ENCODE data around the gene PTGDR.

Gene PTGDR

GRCh38 chr14:52267501-52268278, at the start of gene PTGDR:
PTGDR (plus strand) TSS chr14:52267698; CDS start chr14:52267815, 117 bp downstream.
- DNase-seq = no peak

DNA sequence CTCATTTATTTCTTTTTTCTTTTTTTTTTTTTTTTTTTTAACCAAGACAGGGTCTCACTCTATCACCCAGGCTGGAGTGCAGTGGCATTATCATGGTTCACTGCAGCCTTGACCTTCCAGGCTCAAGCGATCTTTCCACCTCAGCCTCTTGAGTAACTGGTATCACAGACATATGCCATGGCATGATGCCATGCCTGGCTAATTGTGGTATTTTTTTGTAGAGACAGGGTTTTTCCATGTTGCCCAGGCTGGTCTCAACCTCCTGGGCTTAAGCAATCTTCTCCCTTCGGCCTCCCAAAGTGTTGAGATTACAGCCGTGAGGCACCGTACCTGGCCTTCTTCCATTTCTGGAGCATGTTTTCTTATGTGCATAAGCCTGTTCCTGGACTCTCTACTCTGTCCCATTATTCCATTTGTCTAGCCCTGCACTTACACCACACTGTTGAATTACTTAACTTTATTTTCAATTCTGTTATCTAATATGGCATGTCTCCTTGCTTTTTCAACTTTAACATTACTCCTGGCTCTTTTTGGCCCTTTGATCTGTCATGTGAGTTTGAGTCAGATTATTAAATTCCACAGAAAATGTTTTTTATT, 47.9 kb upstream of the PTGDR start:
- no peak for DNase-seq

GRCh38 chr14:52220924-52221811, 46.3 kb upstream of the PTGDR start:
- DNase-seq = no peak

DNA sequence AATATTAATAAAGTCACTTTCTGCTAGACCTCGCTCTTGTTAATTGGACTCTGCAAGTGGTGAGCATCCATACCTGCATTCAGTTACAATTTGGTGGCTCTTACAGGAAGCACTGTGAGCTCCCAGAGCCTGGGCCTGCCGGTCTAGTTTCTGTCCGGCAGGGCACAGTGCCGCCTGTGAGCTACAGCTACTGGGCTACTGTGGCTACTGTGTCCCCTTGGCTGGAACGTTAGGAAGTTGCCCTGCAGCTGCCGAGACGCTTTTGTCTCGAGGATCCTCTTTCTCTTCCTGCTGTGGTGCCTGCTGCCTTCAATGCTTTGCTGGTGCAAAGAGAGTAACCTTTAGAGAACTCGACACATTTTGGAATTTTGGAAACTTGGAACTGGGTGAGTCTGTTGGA, 44.6 kb upstream of the PTGDR start:
- DNase-seq = no peak

DNA sequence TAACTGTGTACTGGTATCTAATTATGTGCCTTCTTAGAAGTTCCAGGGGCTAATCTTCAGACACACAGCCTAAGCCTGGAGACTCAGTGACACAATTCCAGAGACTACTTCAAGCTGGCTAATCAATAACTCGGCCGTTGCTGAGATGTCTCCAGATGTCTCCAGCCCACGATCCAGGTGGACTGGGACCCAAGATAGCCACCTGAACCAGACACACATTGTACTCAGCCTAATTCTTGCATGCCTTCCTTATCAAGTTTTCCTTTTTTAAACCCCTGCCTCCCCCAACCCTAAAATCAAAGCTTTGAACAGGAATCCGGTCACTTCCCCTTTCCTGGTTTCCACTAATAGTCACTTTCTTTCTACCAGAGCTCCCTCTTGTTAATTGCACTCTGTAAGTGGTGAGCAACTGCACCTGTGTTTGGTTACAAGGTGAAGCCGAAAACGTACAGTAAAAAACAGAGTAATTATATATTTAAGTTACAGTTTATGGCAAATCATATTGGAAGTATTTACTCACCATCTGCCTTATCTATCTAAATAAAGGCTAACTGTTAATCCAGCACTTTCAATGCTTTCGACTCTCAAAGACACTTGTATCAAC, 39.8 kb upstream of the PTGDR start:
- no peak for DNase-seq

DNA sequence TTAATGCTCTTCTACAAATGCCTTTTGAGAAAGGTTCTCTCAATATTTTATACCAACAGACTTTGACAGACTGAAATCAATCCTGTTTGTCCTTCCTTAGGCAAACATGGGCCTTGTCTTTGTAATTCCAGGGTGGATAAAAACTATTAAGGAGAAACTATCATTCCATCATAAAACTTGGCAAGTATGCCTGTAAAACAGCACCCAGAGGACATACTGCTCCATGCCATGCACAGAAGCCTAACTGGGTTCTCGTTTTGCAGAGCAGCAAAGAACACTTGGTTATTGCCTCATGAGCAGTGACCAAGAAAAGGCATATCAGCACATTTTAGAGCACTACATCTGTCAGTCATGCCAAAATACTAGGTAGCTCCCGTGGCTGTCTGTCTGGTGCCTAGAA, 33.8 kb upstream of the PTGDR start:
- no peak for DNase-seq

- no peak for DNase-seq
These were observed 32.1 kb upstream of the PTGDR start for GRCh38 chr14:52235434-52235833.

DNA sequence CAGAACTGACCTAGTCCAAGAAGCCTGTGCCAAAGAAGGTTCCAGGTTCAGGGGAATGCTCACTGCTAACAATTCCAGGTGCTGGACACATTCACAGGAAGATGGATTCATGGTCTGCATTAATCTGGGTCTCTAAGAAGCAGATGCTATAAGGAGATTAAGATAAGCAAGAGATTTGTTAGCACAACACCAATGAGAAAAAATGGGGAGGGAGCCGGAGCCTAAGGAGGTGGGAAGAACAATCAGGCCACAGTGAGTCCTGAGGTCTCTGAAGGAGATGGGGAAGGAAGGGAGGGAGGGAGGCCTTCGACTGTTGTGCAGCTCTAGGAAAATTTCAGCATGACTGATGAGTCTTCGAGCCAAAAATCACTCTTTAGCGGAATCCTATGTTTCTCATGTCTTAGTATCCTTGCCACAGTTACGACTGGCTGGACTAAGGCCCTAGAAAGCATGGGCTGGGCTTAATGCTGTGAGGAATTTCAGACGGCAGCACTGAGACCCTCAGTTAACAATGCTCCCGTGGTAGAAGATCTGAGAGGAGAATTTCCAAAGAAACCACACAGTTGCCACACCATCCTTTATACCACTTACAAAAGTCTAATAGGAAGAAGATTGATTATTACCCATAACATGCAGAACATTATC, 31.5 kb upstream of the PTGDR start:
- no peak for DNase-seq

- DNase-seq = no peak
These were observed 28.8 kb upstream of the PTGDR start for GRCh38 chr14:52238682-52239081.

DNA sequence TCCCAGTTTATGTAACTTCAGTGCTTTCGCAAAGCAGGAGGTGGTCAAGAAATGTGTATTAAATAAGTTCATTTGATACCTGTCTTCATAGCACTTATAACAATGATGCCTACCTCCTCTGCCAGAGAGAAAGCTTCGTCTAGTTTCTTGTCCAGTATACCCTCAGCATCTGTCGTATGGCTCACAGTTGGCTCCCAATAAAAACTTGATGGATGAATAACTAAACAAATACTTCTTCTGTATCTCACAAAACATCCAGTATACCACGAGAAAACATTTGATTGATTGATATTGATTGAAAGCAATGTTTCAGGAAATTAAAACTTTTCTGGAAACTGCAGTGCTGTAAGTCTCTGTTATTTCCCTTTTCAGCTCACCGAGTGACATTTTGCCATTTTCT, 26.9 kb upstream of the PTGDR start:
- DNase-seq = no peak

DNA sequence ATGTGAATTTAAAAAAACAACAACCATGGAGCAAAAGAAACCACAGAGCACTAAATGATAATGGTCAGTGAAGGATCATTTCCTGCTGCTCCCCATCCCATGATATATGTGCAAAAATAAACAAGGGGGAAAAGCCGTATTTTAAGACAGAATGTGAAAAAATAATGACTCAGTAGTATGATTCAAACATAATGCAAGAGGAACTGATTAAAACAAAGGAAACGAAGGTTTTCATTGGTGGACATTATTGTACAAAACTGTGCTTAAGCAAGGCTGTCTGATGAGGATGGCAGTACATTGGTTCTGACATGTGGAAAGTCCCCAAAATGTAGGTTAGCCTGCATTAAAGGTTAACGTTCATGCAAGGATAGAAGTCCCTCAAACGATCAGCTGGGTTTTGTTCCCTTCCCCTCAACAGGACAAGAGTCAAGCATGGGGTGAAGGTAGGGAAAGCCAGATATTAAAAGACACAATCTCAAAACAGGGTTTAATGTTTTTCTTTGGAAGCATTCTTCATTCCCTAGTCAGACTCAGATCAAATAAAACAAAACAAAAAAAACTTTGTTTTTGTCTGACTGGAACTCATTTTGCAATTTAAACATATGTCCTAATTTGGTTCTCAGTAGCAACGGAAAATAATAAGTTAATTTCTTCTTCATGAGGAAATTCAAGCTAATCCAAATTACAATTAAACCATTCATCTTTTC, 26.3 kb upstream of the PTGDR start:
- DNase-seq = no peak

- no peak for DNase-seq
These were observed 23.2 kb upstream of the PTGDR start for GRCh38 chr14:52244328-52244727.

DNA sequence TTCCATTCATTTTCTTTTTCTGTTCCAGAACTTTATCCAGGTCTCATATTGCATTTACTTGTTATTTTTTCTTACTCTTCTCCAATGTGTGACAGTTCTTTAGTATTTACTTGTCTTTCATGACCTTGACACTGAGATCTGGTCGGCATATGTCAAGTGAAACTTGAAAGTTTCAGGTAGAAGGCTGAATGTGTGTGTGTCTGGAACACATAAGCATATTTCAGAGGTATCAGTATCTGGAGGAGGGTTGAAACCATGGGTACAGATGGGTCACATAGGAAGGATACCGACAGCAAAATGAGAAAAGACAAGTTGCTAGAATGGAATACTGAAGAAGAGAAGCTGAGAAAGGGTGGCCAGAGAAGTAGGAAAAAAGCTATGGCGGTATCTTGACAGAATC, 22.5 kb upstream of the PTGDR start:
- DNase-seq = no peak

- DNase-seq = no peak
These were observed 19.4 kb upstream of the PTGDR start for GRCh38 chr14:52248057-52248456.

GRCh38 chr14:52251724-52252123, 15.8 kb upstream of the PTGDR start:
- no peak for DNase-seq

GRCh38 chr14:52253503-52253902, 14.0 kb upstream of the PTGDR start:
- DNase-seq = no peak

- no peak for DNase-seq
These were observed 13.4 kb upstream of the PTGDR start for GRCh38 chr14:52254086-52254485.

GRCh38 chr14:52258783-52259182, 8.7 kb upstream of the PTGDR start:
- DNase-seq = no peak

- no peak for DNase-seq
These were observed 8.1 kb upstream of the PTGDR start for GRCh38 chr14:52259434-52259833.

DNA sequence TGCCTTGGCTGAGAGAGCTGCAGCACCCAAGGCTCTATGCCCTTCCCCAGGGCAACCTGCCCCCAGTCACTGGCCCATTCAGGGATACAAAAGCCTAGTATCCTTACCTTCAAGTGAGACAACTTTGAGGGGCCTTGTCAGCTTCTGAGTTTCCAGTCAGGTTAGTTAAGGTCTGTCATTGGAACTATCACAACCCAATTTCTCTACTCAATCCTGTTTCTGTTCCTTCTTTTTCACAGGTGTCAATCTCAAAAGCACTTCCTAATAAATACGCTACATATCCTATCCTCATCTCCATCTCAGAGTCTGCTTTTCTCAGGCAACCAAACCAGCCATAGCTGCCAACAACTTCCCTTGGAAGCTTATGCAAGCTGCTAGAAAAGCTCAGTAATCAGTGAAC, 4.9 kb upstream of the PTGDR start:
- no peak for DNase-seq

DNA sequence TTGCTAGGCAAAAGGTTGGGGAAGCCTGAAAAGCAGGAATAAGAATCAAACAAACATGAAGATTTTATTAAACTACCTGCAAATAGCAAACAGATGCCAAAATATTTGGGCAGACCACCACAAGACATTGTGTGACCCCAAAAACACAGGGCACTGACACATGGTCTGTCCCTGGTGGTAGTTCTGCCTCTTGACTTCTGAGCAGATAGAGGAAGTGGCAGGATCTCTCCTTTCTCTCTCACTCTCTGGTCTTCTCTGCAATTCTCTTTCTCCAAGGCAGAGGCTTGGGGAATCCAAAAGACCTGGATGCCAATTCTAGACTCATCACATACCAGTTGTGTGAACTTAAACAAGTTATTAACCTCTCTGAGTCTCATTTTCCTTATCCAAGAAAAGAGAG, 4.3 kb upstream of the PTGDR start:
- DNase-seq = no peak

DNA sequence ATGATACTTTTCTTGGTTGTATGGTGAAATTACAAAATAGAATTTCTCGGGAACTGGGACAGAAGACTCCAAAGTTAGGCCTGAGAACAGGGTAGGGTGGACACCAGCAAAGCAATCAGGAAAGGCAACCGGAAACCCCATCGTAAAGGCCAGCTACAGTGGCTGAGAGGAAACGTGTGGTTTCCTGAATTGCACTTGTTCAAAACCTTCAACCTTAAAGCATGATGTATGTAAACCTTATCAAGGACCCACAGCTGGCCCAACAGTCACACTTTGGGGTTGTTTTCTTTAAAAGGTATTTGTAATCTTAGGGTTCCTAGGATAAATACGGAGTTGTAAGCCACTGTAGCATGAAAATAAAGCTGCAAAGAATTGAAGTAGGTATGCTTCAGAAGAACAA, 2.2 kb upstream of the PTGDR start:
- DNase-seq = no peak
